ENCODE data around the gene PNPO.

GRCh38 chr17:47928415-47928814 lies 13.0 kb upstream of the PNPO start:
- TF ChIP-seq POLR2A (IDR thresholded peaks at IDR 0.05; ENCODE audit: control extremely low read depth in 1 of 2, low read depth in 2 of 2, low read length in 2 of 2) (no peak), GTF2F1 (IDR thresholded peaks at IDR 0.05; ENCODE audit: borderline replicate concordance, low read depth, low read length) (no peak), TAF1 (IDR thresholded peaks at IDR 0.05; ENCODE audit: low read depth, low read length) (no peak), SIX5 (IDR thresholded peaks at IDR 0.05; ENCODE audit: low read depth, low read length) (no peak), JUND (IDR thresholded peaks at IDR 0.05; ENCODE audit: low read length) (no peak), RAD21 (IDR thresholded peaks at IDR 0.05 in 1 of 2, conservative IDR thresholded peaks at IDR 0.05 in 1 of 2; ENCODE audit: low read depth in 2 of 2, low read length in 2 of 2) (no peak), SRF (IDR thresholded peaks at IDR 0.05; ENCODE audit: low read depth, low read length) (no peak), CHD1 (IDR thresholded peaks at IDR 0.05; ENCODE audit: low read depth, low read length) (no peak), KDM5A (IDR thresholded peaks at IDR 0.05; ENCODE audit: low read length) (no peak), TCF12 (IDR thresholded peaks at IDR 0.05; ENCODE audit: low read depth, low read length) (no peak), CTCF (IDR thresholded peaks at IDR 0.05; ENCODE audit: control extremely low read depth in 1 of 3, insufficient read depth in 1 of 3, low read depth in 1 of 3, low read length in 3 of 3) (no peak)

Measured in H1 (cell line).